Measurements from ENCODE around the gene SMAD6. TPM values are rescaled to one million over a fixed set of nuclear protein-coding genes. Genes with fewer than 3 reads are reported as not detected.

Gene SMAD6
- total RNA-seq, 1 experiment from 2014 or later: 19.9 TPM

- ATAC-seq (no peak), DNase-seq (no peak)
- peaks cover 8% of the 10 kb centered on the region for H3K4me1 ChIP-seq (ENCODE audit: insufficient read depth, low read length)
- CTCF ChIA-PET: no interaction called here
- no peaks in the 10 kb centered on the region for H3F3A ChIP-seq (ENCODE audit: low read length, unreplicated experiment)
- no peaks in the 10 kb centered on the region for H3K9me2 ChIP-seq (replicated peaks; ENCODE audit: low read length)
- no peak overlapping the region for H2AFZ ChIP-seq (ENCODE audit: low read length)
- H3K27ac ChIP-seq (ENCODE audit: low read length): no peak overlapping the region
- H3K9me3 ChIP-seq (ENCODE audit: low read length): no peaks in the 10 kb centered on the region
- no peak overlapping the region for H3K9ac ChIP-seq (ENCODE audit: low read length)
- TF ChIP-seq EZH2 (IDR thresholded peaks at IDR 0.05; ENCODE audit: low read length, unreplicated experiment) (no peak), EZH2phosphoT487 (IDR thresholded peaks at IDR 0.05; ENCODE audit: borderline replicate concordance, low read length) (no peak)
- TF ChIP-seq, protein P1, sequence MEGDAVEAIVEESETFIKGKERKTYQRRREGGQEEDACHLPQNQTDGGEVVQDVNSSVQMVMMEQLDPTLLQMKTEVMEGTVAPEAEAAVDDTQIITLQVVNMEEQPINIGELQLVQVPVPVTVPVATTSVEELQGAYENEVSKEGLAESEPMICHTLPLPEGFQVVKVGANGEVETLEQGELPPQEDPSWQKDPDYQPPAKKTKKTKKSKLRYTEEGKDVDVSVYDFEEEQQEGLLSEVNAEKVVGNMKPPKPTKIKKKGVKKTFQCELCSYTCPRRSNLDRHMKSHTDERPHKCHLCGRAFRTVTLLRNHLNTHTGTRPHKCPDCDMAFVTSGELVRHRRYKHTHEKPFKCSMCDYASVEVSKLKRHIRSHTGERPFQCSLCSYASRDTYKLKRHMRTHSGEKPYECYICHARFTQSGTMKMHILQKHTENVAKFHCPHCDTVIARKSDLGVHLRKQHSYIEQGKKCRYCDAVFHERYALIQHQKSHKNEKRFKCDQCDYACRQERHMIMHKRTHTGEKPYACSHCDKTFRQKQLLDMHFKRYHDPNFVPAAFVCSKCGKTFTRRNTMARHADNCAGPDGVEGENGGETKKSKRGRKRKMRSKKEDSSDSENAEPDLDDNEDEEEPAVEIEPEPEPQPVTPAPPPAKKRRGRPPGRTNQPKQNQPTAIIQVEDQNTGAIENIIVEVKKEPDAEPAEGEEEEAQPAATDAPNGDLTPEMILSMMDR (conservative IDR thresholded peaks at IDR 0.05; ENCODE audit: low read depth, low read length): no peak
- no peaks in the 10 kb centered on the region for H3K27me3 ChIP-seq (ENCODE audit: low read length)
- H3K79me2 ChIP-seq (ENCODE audit: low read length): no peaks in the 10 kb centered on the region
- H3K4me2 ChIP-seq (ENCODE audit: low read length): no peak overlapping the region
- H4K20me1 ChIP-seq (ENCODE audit: low read length): no peaks in the 10 kb centered on the region
- intact Hi-C loops (cut with micrococcal nuclease): no loop called here
- no peaks in the 10 kb centered on the region for H3K36me3 ChIP-seq (ENCODE audit: low read depth, low read length)
- POLR2A ChIA-PET (ENCODE audit: unreplicated experiment): no interaction called here
- no TSS peak for BruUV-seq (replicated peaks)
- no peak overlapping the region for H3K4me3 ChIP-seq (ENCODE audit: low read length)
Measured at GRCh38 chr15:66822114-66822513, 120.1 kb downstream of the SMAD6 start.

GRCh38 chr15:66822576-66822975 lies 120.5 kb downstream of the SMAD6 start:
- Histone ChIP-seq H3K9me3 (ENCODE audit: low read length) (no peaks in the 10 kb centered on the region), H3K4me3 (ENCODE audit: low read length) (no peak overlapping the region), H4K20me1 (ENCODE audit: low read length) (no peaks in the 10 kb centered on the region), H3K4me1 (ENCODE audit: insufficient read depth, low read length) (peaks cover 8% of the 10 kb centered on the region), H3K27me3 (ENCODE audit: low read length) (no peaks in the 10 kb centered on the region), H3K9ac (ENCODE audit: low read length) (no peak overlapping the region), H3K36me3 (ENCODE audit: low read depth, low read length) (no peaks in the 10 kb centered on the region), H3K79me2 (ENCODE audit: low read length) (no peaks in the 10 kb centered on the region), H3K9me2 (replicated peaks; ENCODE audit: low read length) (no peaks in the 10 kb centered on the region), H3F3A (ENCODE audit: low read length, unreplicated experiment) (no peaks in the 10 kb centered on the region), H3K27ac (ENCODE audit: low read length) (no peak overlapping the region), H3K4me2 (ENCODE audit: low read length) (no peak overlapping the region), H2AFZ (ENCODE audit: low read length) (no peak overlapping the region)
- no TSS peak for BruUV-seq (replicated peaks)
- ATAC-seq: no peak
- intact Hi-C loops (cut with micrococcal nuclease): no loop called here
- ChIA-PET POLR2A (ENCODE audit: unreplicated experiment) (no interaction called here), CTCF (no interaction called here)
- TF ChIP-seq, protein P1 (conservative IDR thresholded peaks at IDR 0.05; ENCODE audit: low read depth, low read length): no peak
- TF ChIP-seq EZH2 (IDR thresholded peaks at IDR 0.05; ENCODE audit: low read length, unreplicated experiment) (no peak), EZH2phosphoT487 (IDR thresholded peaks at IDR 0.05; ENCODE audit: borderline replicate concordance, low read length) (no peak)
- no peak for DNase-seq

DNA sequence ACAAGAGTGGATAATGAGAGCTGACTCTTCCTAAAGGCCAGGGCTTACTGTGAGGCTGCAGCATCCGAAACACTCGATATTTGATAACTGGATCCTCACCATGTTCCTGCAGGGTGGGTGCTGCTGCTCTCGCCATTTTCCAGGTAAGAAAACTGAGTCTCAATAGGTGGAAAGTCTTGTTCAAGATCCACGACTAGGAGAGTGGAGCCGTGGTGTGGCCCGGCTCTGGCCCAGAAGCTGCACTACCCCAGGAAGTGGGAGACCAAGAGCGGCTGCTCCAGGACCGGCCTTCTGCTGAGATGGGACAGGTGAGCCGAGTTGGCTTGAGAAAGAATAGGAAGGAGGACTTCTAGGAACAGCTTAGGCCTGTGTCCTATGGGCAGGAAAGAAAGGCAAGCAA lies 121.6 kb downstream of the SMAD6 start:
- ChIA-PET POLR2A (ENCODE audit: unreplicated experiment) (no interaction called here), CTCF (no interaction called here)
- Histone ChIP-seq H3K4me2 (ENCODE audit: low read length) (no peak overlapping the region), H3K27me3 (ENCODE audit: low read length) (no peaks in the 10 kb centered on the region), H3K79me2 (ENCODE audit: low read length) (no peaks in the 10 kb centered on the region), H4K20me1 (ENCODE audit: low read length) (no peaks in the 10 kb centered on the region), H3K9me2 (replicated peaks; ENCODE audit: low read length) (no peaks in the 10 kb centered on the region), H3K27ac (ENCODE audit: low read length) (no peak overlapping the region), H3K9ac (ENCODE audit: low read length) (no peak overlapping the region), H3K4me1 (ENCODE audit: insufficient read depth, low read length) (peaks cover 7% of the 10 kb centered on the region), H3K4me3 (ENCODE audit: low read length) (no peak overlapping the region), H3K36me3 (ENCODE audit: low read depth, low read length) (no peaks in the 10 kb centered on the region), H3F3A (ENCODE audit: low read length, unreplicated experiment) (no peaks in the 10 kb centered on the region), H2AFZ (ENCODE audit: low read length) (no peak overlapping the region), H3K9me3 (ENCODE audit: low read length) (no peaks in the 10 kb centered on the region)
- TF ChIP-seq EZH2 (IDR thresholded peaks at IDR 0.05; ENCODE audit: low read length, unreplicated experiment): no peak
- TF ChIP-seq EZH2phosphoT487 (IDR thresholded peaks at IDR 0.05; ENCODE audit: borderline replicate concordance, low read length): no peak
- TF ChIP-seq, protein P1 (conservative IDR thresholded peaks at IDR 0.05; ENCODE audit: low read depth, low read length): no peak
- DNase-seq: no peak
- ATAC-seq: no peak
- intact Hi-C loops (cut with micrococcal nuclease): no loop called here
- BruUV-seq (replicated peaks): no TSS peak
